Fibroblast of villous mesenchyme (primary cell): ENCODE results near the gene SRC. TPM values are rescaled to one million over a fixed set of nuclear protein-coding genes. Genes with fewer than 3 reads are reported as not detected.
A peak's percentile ranks its signal among the peaks of the same experiment; 100 is the strongest.

Experiments
- DNase-seq: peaks from one replicate; pipeline ENCODE4 v3.0.0-alpha.2; 2010; ENCODE audit warnings: low read depth
- H3K4me3 ChIP-seq: 2 replicates; pipeline ENCODE4 v1.5.1; 2011; ENCODE audit warnings: low read depth, mild to moderate bottlenecking, low read length
- total RNA-seq: library from RNA; depleted of rRNA; stranded (reverse); fragments of >200 nt; gene quantifications from 2 replicates; pipeline ENCODE4 v1.2.3, GENCODE V29; 2012
- TF ChIP-seq, protein P1 (sequence below): IDR thresholded peaks from 2 replicates; pipeline ENCODE4 v1.5.1; 2012; ENCODE audit warnings: low read depth, mild to moderate bottlenecking, low read length; ENCODE audit not compliant: insufficient read depth

SRC gene
- total RNA-seq, 1 donor = 20.3 TPM

DNA sequence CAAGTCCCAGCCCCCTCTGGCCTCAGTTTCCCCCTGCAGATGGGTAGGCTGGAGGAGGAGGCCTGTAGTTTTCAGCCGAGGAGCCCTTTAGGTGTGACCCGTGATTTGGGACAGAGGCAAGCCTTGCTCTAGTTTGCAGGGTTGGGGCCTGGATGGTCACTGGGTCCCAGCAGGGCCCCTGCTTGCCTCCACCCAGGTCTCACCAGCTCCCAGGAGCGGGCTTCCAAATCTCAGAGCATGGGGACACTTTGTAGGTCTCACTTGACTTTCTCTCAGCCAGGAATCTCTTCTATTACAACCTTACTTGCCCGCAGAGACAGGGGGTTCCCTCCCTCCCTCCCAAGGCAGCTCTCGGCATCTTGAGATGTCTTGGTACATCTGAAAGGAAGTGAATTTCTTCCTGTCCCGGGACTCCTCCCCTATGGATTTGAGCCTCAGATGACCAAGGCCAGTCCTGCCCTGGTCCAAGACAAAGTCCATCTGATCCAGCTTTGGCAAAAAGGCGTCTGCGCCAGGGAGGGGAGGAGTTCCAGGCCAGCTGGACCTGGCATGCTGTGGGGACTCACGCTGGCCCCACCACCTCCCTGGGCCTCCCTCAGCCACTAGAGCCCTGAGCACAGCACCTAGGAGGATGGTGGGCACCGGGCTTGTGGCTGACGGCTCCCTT is 47.4 kb downstream of the SRC start:
- DNase-seq = no peak
- TF ChIP-seq, protein P1, sequence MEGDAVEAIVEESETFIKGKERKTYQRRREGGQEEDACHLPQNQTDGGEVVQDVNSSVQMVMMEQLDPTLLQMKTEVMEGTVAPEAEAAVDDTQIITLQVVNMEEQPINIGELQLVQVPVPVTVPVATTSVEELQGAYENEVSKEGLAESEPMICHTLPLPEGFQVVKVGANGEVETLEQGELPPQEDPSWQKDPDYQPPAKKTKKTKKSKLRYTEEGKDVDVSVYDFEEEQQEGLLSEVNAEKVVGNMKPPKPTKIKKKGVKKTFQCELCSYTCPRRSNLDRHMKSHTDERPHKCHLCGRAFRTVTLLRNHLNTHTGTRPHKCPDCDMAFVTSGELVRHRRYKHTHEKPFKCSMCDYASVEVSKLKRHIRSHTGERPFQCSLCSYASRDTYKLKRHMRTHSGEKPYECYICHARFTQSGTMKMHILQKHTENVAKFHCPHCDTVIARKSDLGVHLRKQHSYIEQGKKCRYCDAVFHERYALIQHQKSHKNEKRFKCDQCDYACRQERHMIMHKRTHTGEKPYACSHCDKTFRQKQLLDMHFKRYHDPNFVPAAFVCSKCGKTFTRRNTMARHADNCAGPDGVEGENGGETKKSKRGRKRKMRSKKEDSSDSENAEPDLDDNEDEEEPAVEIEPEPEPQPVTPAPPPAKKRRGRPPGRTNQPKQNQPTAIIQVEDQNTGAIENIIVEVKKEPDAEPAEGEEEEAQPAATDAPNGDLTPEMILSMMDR = no peak
- no peak overlapping the region for H3K4me3 ChIP-seq

DNA sequence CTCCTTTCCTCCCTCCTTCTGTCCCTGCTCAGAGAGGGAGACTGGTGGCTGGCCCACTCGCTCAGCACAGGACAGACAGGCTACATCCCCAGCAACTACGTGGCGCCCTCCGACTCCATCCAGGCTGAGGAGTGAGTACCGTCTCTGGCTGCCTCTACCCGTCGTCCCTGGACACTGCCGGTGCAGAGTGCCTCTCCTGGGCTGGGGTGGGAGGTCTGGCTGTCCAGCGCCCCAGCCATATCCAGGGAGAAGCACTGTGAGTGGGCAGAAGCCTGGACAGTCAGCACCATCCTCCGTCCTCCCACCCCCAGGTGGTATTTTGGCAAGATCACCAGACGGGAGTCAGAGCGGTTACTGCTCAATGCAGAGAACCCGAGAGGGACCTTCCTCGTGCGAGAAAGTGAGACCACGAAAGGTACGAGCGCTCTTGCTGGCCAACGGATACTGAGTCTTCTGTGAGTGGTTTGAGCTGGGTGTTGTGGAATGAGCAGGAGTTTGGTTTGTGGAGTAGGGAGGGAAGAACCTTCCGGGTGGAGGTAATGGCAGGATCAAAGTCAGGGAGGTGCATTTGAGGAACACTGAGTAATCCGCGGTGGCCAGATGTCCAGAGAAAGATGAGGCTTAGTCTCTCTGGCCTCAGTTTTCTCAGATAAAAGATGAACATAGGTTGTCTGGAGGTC is 48.1 kb downstream of the SRC start:
- DNase-seq = no peak
- no peak overlapping the region for H3K4me3 ChIP-seq
- TF ChIP-seq, protein P1 = no peak

DNA sequence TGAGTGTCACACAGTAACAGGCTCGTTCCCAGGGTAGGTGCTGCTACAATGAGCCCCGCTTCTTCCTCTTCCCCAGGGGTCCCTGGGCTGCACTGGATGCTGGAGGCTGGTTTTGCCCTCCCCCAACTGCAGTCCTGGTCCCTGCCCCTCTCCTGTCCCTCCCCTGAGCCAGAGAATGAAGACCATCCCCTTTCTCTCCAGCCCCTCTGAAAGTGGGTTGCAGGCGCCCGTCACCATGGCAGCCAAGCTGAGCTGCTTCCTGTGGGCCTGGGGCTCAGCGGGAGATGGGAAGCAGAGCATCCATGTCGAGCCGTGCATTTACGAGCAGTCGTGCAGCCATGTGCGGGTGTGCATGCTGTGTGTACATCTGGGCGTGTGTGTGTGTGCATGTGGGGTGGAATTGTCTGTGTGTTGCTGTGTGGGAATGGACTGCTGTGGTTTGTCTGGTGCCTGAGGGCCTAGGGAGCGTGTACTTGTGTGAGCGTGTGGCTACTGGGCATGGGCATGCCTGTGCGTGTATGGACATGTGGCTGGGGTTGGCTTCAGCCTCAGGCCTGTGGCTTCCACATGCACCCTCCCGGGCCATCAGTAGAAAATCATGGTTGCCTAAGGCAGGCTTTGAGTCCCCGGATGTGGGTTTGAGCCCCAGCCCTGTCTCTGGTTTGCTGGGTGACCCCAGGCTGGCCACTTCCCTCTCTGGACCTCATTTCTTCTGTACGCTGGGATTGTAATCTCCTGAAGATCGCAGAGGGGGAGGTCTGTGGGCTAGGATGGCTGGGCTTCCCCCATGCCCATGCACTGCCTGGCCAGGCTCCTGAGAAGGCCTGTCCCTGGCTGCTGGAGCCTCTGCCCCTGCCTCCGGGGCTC is 48.8 kb downstream of the SRC start:
- no peak for DNase-seq
- TF ChIP-seq, protein P1 = no peak
- H3K4me3 ChIP-seq = no peak overlapping the region

DNA sequence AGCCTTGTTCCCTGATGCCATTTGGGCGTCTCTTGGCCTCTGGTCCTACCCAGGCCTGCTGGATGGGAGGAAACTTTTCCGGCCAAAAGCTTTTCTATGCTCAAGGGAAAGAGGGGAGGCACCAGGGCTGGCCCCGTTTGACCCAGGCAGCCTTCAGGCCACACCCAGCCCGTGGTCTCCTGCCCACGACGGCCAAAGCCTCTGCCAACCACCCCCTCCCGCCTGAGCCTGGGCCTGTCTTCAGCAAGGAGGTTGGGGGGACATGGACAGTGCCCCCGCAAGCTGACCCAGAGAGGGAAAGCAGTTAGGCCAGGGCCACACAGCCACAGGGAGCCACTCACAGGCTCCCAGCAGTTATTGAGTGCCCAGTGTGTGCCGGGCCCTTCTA is 49.5 kb downstream of the SRC start:
- H3K4me3 ChIP-seq = no peak overlapping the region
- no peak for DNase-seq
- TF ChIP-seq, protein P1 = no peak

DNA sequence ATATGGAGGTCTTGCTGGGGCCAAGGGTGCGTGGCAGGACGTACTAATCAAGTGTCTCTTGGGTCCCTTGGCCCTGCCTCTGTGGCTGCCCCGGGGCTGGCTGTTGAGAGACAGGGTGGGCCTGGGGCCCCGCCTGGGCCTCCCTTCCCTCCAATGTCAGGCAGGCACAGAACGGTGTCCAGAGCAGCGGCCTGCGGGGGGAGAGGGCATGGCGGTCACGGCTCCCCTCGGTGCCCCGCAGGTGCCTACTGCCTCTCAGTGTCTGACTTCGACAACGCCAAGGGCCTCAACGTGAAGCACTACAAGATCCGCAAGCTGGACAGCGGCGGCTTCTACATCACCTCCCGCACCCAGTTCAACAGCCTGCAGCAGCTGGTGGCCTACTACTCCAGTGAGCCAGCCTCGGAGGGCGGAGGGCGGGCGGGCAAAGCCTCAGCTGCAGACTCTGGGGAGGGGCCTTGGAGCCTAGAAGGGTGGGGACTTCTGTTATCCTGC is 50.0 kb downstream of the SRC start:
- DNase-seq = peak; percentile 19
- H3K4me3 ChIP-seq = no peak overlapping the region
- TF ChIP-seq, protein P1 = no peak

DNA sequence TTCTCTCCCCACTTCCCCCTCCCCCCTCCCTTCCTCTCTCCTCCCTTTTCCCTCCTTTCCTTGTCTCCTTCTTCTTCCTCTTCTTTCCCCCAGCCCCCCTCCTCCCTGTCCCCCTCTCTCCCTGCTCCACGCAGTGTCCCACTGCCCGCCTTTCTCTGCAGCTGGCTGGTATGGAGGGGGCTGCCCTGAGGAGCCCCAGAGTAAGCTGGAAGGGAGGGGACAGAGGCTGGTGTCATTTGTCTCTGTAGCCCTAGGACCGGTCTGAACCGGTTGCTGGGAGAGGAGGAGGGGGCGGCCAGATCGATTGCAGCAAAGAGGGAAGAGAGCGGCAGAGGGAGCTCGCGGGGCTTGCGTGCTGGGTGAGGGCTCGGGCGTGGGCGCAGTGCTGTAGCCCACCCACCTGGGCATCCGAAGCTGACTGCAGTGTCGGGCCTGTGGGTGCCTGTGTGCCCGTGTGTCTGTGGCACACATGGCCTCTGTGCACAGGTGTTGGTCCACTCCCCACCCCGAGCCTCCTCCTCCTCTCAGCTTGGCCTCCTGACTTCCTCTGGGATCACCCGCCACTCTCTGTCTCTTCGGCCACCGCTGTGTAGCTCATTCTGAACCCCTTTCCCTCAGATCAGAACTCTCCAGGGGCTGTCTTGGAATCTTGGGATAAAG is 50.6 kb downstream of the SRC start:
- H3K4me3 ChIP-seq = no peak overlapping the region
- TF ChIP-seq, protein P1 = no peak
- DNase-seq = no peak
